ENCODE measurements around the gene WDSUB1. TPM values are rescaled to one million over a fixed set of nuclear protein-coding genes. Genes with fewer than 3 reads are reported as not detected.
A peak's percentile ranks its signal among the peaks of the same experiment; 100 is the strongest.

The WDSUB1 gene
- total and polyA plus RNA-seq, 5 donors = 6.1 to 10.4 (median 9.5) TPM

DNA sequence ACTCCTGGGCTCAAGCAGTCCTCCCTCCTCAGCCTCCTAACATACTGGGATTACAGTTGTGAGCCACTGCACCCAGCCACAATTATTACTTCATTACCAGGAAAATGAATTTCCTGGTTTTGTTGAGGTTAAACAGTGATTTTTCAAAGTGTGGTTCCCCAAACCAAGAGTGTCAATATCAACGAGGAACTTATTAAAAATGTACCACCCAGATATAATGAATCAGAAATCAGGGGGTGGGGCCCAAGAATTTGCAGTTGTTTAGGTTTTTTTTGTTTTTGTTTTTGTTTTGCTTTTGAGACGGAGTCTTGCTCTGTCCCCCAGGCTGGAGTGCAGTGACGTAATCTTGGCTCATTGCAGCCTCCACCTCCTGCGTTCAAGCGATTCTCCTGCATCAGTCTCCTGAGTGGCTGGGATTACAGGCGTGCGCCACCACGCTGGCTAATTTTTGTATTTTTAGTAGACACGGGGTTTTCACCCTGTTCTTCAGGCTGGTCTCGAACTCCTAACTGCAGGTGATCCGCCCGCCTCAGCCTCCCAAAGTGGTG lies 94.1 kb downstream of the WDSUB1 start:
- 91% methylated on average over 12 of the region's 12 CpGs for WGBS
- Histone ChIP-seq H3K9me3 (ENCODE audit: control insufficient read depth, low read length) (no peaks in the 10 kb centered on the region), H3K4me3 (ENCODE audit: low read length) (no peak overlapping the region), H3K27ac (ENCODE audit: low read length) (no peak overlapping the region), H3K27me3 (ENCODE audit: control insufficient read depth, insufficient read depth) (no peaks in the 10 kb centered on the region), H3K4me1 (ENCODE audit: control insufficient read depth, insufficient read depth, low read length) (peaks cover 3% of the 10 kb centered on the region)
- DNase-seq = no peak
- no peak for ATAC-seq
- intact Hi-C loops (cut with DNase I) = no loop called here

DNA sequence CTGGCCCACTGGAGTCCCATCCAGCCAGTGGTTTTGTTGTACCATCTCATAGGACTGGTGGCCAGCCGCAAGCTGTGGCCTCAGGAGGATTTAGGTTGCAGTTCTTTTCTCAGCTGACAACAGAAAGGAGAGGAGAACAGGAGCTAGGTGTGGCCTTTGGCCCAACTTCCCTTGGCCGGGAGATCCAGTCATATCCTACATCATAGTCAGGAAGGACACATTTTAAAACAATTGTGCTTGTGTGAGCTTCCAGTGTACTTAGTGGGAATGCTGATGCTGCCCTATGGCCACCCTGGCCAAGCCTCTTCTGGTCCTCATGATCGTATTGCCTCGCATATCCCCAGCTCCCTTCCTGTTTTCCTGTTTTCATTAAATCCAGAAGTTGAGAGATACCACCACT lies 98.1 kb downstream of the WDSUB1 start:
- Histone ChIP-seq H3K27ac (ENCODE audit: low read length) (peak overlapping the region; percentile 12), H3K27me3 (ENCODE audit: control insufficient read depth, insufficient read depth) (no peaks in the 10 kb centered on the region), H3K4me1 (ENCODE audit: control insufficient read depth, insufficient read depth, low read length) (no peaks in the 10 kb centered on the region), H3K9me3 (ENCODE audit: control insufficient read depth, low read length) (no peaks in the 10 kb centered on the region), H3K4me3 (ENCODE audit: low read length) (no peak overlapping the region)
- DNase-seq (no peak), ATAC-seq (peak in 1 of 2 donors; percentile 66)
- intact Hi-C loops (cut with DNase I) = no loop called here
- 61% methylated on average over 4 of the region's 4 CpGs for WGBS

DNA sequence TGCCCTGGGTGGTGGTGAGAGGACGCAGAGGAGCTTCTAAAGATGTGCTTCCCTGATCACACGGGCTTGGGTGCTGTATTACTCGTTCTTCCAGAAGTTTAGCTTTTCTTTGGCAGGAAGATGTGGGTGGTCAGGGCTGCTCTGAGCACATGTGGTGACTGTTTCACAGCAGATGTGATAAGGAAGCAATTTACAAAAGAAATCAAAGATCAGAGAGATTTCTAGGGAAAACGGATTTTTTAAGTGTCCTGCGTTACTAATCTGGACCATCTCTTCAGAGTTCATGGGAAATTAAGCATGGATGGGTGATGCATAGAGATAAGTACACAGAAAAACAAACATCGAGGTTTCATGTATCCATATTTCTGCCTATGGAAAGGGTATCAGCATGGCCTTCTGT lies 99.4 kb downstream of the WDSUB1 start:
- DNase-seq (no peak), ATAC-seq (no peak)
- peaks cover 4% of the 10 kb centered on the region for H3K4me1 ChIP-seq (ENCODE audit: control insufficient read depth, insufficient read depth, low read length)
- no peak overlapping the region for H3K4me3 ChIP-seq (ENCODE audit: low read length)
- WGBS = 46% methylated on average over 6 of the region's 6 CpGs
- no peaks in the 10 kb centered on the region for H3K27me3 ChIP-seq (ENCODE audit: control insufficient read depth, insufficient read depth)
- H3K9me3 ChIP-seq (ENCODE audit: control insufficient read depth, low read length) = no peaks in the 10 kb centered on the region
- H3K27ac ChIP-seq (ENCODE audit: low read length) = no peak overlapping the region
- intact Hi-C loops (cut with DNase I) = no loop called here

DNA sequence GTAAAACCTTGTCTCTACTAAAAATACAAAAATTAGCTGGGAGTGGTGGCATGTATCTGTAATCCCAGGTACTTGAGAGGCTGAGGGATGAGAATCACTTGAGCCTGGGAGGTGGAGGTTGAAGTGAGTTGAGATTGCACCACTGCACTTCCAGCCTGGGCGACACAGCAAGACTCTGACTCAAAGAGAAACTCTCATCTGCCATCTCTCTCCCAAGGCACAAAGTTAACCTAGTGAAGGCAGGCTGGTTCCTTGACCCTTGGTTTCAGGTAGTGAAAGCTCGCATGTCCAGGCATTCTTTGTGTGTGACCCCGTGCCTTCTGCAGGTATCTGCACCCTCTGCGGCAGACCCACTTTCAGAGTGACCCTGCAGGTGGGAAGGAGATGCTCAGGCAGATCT lies 100.0 kb downstream of the WDSUB1 start:
- Histone ChIP-seq H3K9me3 (ENCODE audit: control insufficient read depth, low read length) (no peaks in the 10 kb centered on the region), H3K27me3 (ENCODE audit: control insufficient read depth, insufficient read depth) (no peaks in the 10 kb centered on the region), H3K27ac (ENCODE audit: low read length) (no peak overlapping the region), H3K4me3 (ENCODE audit: low read length) (no peak overlapping the region), H3K4me1 (ENCODE audit: control insufficient read depth, insufficient read depth, low read length) (peaks cover 4% of the 10 kb centered on the region)
- 92% methylated on average over 4 of the region's 4 CpGs for WGBS
- intact Hi-C loops (cut with DNase I) = no loop called here
- DNase-seq (no peak), ATAC-seq (no peak)

Small RNA genes within 50 kb of the gene (microRNA-seq; reads per million reads assigned to microRNA genes)
- gene MIR6888 = 0 to 0.42 reads per million in 2 donors

All from right cardiac atrium (tissue), 5 donors.